HepG2 (cell line): Measurements from ENCODE around the gene CDC6.

Source experiments
- DNMT1 ChIP-seq: sonication (generic); formaldehyde crosslinking; IDR thresholded peaks from 2 replicates; pipeline ENCODE4 v1.5.1; 2020; ENCODE audit warnings: mild to moderate bottlenecking, missing genetic modification reagents
- JUND ChIP-seq: sonication (generic); formaldehyde crosslinking; IDR thresholded peaks from 2 replicates; pipeline ENCODE4 v1.8.0; 2022; ENCODE audit warnings: mild to moderate bottlenecking, missing genetic modification reagents
- KLF9 ChIP-seq: IDR thresholded peaks from 2 replicates; pipeline ENCODE4 v1.6.1; 2016; ENCODE audit warnings: low read depth
- MED8 ChIP-seq: sonication (generic); formaldehyde crosslinking; IDR thresholded peaks from 2 replicates; pipeline ENCODE4 v1.8.1; 2023; ENCODE audit warnings: mild to moderate bottlenecking, missing genetic modification reagents; ENCODE audit not compliant: insufficient replicate concordance
- POLR2A ChIP-seq, 2 experiments: IDR thresholded peaks; 2 replicates each; pipeline ENCODE4 v1.6.1; 2011; ENCODE audit warnings: low read depth in 2 of 2, low read length in 2 of 2, mild to moderate bottlenecking in 1 of 2, moderate library complexity in 1 of 2; ENCODE audit not compliant: insufficient read depth in 1 of 2
- TF ChIP-seq, protein P1 (sequence below): IDR thresholded peaks from 2 replicates; pipeline ENCODE4 v1.6.1; 2016; ENCODE audit warnings: low read depth

DNA sequence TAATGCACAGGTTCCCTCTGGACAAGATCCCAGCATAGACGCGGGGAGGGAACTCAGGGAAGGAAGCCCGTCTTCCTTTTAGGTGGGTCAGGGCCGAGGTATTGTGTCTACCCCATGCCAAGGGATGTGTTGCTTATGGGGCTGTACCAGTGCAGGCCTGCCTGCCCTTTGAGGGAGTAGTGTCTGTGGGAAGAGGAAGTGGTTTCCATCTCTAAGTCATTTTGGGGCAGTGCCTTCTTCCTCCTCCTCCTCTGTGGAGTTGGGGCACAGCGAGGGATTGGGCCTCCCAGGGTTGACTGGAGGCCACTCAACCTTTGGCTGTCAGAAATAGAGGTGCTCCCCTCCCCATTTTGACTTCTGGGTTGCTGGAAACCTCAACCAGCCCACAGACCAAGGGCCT is 50.4 kb downstream of the CDC6 start:
- TF ChIP-seq POLR2A (IDR thresholded peaks at IDR 0.05; ENCODE audit: insufficient read depth in 1 of 2, low read depth in 2 of 2, low read length in 2 of 2) (no peak), JUND (CRISPR knock-in tag) (no peak), DNMT1 (CRISPR knock-in tag) (no peak), MED8 (no peak), KLF9 (CRISPR knock-in tag) (no peak)
- TF ChIP-seq, protein P1, sequence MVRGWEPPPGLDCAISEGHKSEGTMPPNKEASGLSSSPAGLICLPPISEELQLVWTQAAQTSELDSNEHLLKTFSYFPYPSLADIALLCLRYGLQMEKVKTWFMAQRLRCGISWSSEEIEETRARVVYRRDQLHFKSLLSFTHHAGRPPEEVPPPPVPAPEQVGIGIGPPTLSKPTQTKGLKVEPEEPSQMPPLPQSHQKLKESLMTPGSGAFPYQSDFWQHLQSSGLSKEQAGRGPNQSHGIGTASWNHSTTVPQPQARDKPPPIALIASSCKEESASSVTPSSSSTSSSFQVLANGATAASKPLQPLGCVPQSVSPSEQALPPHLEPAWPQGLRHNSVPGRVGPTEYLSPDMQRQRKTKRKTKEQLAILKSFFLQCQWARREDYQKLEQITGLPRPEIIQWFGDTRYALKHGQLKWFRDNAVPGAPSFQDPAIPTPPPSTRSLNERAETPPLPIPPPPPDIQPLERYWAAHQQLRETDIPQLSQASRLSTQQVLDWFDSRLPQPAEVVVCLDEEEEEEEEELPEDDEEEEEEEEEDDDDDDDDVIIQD, result no peak
